Stimulated activated CD4-positive, alpha-beta T cell treated with anti-CD3 and anti-CD28 coated beads, Interleukin-2, amount 100 ng/mL, for 4 hours (primary cell): ENCODE results near the gene SIN3A.
"Not testable (repeated sequence)": the region's sequence is repeated elsewhere in the genome, so short reads cannot be mapped to it uniquely, and the experiment has no call there.

ENCODE experiments used
- DNase-seq: peaks from one replicate; pipeline ENCODE4 v3.0.0-alpha.2; 2020; ENCODE audit warnings: low read depth

The SIN3A gene

GRCh38 chr15:75356006-75356405 is 95.5 kb downstream of the SIN3A start:
- no peak for DNase-seq

GRCh38 chr15:75355369-75355768 is 96.1 kb downstream of the SIN3A start:
- no peak for DNase-seq

GRCh38 chr15:75354454-75354853 is 97.0 kb downstream of the SIN3A start:
- no peak for DNase-seq

- DNase-seq: no peak
Measured at GRCh38 chr15:75353604-75354003, 97.9 kb downstream of the SIN3A start.

GRCh38 chr15:75352186-75353080 is 99.1 kb downstream of the SIN3A start:
- DNase-seq: no peak

- no peak for DNase-seq
Measured at GRCh38 chr15:75350601-75351361, 100.7 kb downstream of the SIN3A start.

- peak; percentile 23 for DNase-seq
Measured at GRCh38 chr15:75349851-75350588, 101.5 kb downstream of the SIN3A start.

- DNase-seq: not testable (repeated sequence)
Measured at GRCh38 chr15:75349351-75349669, 102.2 kb downstream of the SIN3A start.

- no peak for DNase-seq
Measured at GRCh38 chr15:75348562-75349350, 102.7 kb downstream of the SIN3A start.

GRCh38 chr15:75348034-75348561 is 103.4 kb downstream of the SIN3A start:
- DNase-seq: no peak

- peak; percentile 34 for DNase-seq
Measured at GRCh38 chr15:75347222-75348033, 104.1 kb downstream of the SIN3A start.

- DNase-seq: no peak
Measured at GRCh38 chr15:75346796-75347221, 104.7 kb downstream of the SIN3A start, which contains the start of gene NEIL1. Gene NEIL1 (plus strand): TSS chr15:75347039. CDS start chr15:75348906, 1,867 bp downstream.

GRCh38 chr15:75343953-75344352 is 107.5 kb downstream of the SIN3A start:
- DNase-seq: not testable (repeated sequence)

- no peak for DNase-seq
Measured at GRCh38 chr15:75342221-75342620, 109.3 kb downstream of the SIN3A start.

- no peak for DNase-seq
Measured at GRCh38 chr15:75339531-75340240, 111.8 kb downstream of the SIN3A start.

- no peak for DNase-seq
Measured at GRCh38 chr15:75338661-75339240, 112.7 kb downstream of the SIN3A start.

GRCh38 chr15:75335705-75336355 is 115.7 kb downstream of the SIN3A start, which contains the start of gene COMMD4:
Gene COMMD4 (plus strand): TSS chr15:75336063. CDS start chr15:75336090, 27 bp downstream.
- peak; percentile 47 for DNase-seq

GRCh38 chr15:75335313-75335704 is 116.2 kb downstream of the SIN3A start:
- DNase-seq: no peak
